LNCaP clone FGC (cell line): Measurements from ENCODE around the gene ERF.

Source experiments
- DNase-seq: peaks from one replicate; pipeline ENCODE4 v3.0.0-alpha.2; 2011; ENCODE audit warnings: low read depth
- H3K4me3 ChIP-seq: 2 replicates; pipeline ENCODE4 v1.5.1; 2011; ENCODE audit warnings: mild to moderate bottlenecking, low read depth, low read length, control low read depth
- TF ChIP-seq, protein P1 (sequence below): IDR thresholded peaks from 2 replicates; pipeline ENCODE4 v1.5.1; 2012; ENCODE audit warnings: mild to moderate bottlenecking; ENCODE audit not compliant: control insufficient read depth, insufficient read depth; ENCODE audit errors: extremely low read depth

Gene ERF

DNA sequence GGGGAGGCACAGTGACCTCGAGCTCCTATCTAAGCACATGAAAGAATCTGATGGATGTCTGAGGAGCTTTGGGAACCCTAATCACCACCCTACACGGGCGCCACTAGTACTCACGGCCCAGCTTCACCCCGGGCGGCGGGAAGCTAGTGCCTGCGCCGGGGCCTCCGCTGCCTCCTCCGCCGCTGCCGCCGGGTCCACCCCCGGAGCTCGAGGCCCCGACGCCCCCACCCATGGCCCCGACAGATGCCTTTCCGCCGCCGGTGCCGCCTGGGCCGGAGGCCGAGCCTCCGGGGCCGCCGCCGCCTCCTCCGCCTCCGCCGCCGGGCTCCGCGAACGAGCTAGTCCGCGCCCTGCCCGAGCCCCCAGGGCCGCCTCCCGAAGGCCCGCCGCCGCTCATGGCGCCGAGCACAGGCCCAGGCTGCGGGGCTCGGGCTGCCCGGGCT, 12.8 kb downstream of the ERF start:
- no peak for DNase-seq
- TF ChIP-seq, protein P1, sequence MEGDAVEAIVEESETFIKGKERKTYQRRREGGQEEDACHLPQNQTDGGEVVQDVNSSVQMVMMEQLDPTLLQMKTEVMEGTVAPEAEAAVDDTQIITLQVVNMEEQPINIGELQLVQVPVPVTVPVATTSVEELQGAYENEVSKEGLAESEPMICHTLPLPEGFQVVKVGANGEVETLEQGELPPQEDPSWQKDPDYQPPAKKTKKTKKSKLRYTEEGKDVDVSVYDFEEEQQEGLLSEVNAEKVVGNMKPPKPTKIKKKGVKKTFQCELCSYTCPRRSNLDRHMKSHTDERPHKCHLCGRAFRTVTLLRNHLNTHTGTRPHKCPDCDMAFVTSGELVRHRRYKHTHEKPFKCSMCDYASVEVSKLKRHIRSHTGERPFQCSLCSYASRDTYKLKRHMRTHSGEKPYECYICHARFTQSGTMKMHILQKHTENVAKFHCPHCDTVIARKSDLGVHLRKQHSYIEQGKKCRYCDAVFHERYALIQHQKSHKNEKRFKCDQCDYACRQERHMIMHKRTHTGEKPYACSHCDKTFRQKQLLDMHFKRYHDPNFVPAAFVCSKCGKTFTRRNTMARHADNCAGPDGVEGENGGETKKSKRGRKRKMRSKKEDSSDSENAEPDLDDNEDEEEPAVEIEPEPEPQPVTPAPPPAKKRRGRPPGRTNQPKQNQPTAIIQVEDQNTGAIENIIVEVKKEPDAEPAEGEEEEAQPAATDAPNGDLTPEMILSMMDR = no peak
- H3K4me3 ChIP-seq = peak overlapping the region; percentile 74

DNA sequence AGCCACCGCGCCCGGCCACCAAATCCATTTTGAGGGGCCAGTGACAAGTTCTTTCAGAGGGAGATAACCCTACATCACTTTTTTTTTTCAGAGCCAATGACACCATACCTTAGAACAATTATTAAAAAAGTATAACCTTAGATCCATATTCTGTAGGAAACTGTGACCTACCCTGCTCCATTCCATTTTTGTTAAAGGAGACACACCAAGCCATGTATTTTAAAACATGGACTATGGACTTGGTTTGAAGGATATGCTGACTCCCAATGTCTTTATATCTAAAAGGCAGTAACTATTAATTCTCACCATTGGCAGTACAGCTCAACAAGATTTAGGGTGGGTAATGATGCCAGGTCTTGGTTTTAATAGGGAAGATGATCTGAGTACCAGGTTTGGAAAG, 13.6 kb downstream of the ERF start:
- no peak for DNase-seq
- peak overlapping the region; percentile 74 for H3K4me3 ChIP-seq
- TF ChIP-seq, protein P1 = no peak

DNA sequence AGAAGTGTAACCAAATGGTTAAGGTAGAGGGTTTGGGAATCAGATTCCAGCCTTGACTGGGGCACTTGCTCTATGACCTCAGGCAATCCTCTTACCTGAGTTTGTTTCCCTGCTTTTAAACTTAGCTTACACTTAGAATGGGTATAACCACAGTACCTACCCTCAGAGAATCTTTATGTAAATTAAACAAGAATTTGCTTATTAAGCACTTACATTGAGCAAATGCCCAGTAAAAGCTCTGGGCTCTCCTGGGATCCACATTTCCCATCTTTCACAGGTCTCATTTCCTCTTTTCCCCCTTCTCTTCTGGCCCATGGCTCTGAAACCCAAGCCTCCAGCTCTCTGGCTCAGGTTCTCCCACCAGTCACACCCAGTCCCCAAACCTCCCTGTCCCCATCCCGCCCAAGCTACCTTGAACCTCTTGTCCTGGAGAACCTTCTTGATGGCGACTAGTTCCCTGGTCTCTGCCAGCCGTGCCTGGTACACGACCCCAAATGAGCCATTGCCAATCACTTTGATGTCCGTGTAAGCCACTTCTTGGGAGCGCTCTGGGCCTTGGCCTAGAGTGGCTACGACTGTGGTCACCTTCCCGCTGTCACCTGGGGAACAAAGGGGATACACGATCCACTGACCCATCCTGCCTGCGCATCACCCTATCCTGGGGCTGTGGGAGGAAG, 15.2 kb downstream of the ERF start:
- no peak overlapping the region for H3K4me3 ChIP-seq
- TF ChIP-seq, protein P1 = no peak
- no peak for DNase-seq

DNA sequence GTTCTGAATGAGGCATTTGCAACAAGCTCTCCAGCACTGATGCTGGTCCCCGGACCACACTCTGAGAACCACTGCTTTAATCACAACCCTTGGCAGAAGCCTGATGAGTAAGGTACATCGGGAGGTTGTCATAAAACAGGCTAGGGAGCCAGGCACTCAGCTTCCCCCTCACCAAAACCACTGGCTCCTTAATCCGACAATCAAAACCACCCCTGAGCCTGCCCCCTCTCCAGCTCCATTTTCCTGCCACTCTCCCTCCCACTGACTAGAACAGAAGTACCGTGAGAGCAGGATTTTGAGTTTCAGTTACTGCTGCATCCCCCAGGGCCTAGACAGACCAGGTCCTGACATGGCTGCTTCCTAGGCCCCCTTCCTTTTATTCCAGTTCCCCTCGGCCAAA, 19.7 kb downstream of the ERF start:
- no peak overlapping the region for H3K4me3 ChIP-seq
- TF ChIP-seq, protein P1 = no peak
- DNase-seq = no peak

DNA sequence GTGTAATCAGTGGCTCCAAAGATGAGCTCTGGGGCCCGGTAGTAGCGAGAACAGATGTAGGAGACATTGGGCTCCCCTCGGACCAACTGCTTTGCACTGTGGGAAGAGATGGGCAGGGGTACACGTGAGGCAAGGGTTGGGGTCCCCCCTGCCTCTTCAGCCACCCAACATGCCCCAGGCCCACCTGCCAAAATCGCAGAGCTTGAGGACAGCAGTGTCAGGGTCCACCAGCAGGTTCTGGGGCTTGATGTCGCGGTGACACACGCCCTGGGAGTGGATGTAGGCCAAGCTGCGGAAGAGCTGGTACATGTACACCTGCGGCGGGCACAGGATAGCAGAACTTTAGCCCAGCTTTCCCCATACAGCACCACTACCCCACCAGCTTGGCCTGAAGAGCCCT, 20.6 kb downstream of the ERF start:
- no peak overlapping the region for H3K4me3 ChIP-seq
- TF ChIP-seq, protein P1 = no peak
- DNase-seq = no peak

DNA sequence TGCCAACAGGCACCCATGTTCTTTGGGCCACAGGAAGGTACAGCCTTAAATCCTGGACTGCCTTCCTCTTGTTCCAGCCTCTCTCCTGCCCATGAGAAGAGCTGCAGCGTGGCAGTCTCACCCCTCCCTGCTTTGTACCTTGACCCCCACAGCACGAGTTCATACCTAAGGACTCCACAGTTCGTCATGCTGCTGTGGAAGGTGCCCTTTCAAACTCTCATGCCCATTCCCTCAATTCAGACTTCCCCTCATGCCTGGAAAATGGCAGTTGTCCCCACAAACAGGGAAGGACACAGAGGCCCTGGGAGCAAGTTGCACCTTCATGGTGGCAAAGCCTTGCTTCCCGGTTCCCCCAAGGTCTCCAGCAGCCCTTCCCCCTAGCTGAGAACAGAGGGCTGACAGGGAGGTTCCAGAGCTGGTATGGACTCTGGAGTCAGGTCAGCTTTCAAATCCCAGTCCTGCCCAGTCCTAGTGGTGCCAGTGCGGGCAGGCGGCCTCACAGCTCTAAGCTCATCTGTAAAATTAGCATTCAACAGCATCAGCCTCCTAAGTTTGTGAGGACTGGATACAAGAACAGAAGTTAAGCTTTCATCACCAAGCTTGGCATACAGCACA, 21.1 kb downstream of the ERF start:
- TF ChIP-seq, protein P1 = no peak
- no peak overlapping the region for H3K4me3 ChIP-seq
- DNase-seq = no peak

DNA sequence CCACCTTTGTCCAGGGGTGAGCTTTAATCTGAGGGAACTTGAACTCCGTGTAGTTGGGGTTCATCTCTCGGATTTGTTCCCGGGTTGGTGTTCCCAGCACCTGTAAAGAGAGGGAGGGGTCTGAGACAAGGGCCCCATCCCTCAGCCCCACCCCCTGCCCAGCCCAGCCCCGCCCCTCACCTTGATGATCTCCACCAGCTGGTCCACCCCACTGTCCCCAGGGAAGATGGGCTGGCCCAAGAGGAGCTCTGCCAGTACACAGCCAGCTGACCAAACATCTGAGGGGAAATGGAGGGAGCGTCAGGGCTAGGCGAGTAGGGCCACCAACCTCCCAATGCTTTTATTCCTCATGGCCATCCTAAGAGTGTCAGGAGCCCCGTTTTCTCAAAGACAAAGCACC, 21.8 kb downstream of the ERF start:
- TF ChIP-seq, protein P1 = no peak
- H3K4me3 ChIP-seq = no peak overlapping the region
- DNase-seq = no peak
